Measurements from ENCODE around the gene ETFA. TPM values are rescaled to one million over a fixed set of nuclear protein-coding genes. Genes with fewer than 3 reads are reported as not detected.

Gene ETFA
- total RNA-seq, 1 experiment from 2014 or later = 157 TPM

DNA sequence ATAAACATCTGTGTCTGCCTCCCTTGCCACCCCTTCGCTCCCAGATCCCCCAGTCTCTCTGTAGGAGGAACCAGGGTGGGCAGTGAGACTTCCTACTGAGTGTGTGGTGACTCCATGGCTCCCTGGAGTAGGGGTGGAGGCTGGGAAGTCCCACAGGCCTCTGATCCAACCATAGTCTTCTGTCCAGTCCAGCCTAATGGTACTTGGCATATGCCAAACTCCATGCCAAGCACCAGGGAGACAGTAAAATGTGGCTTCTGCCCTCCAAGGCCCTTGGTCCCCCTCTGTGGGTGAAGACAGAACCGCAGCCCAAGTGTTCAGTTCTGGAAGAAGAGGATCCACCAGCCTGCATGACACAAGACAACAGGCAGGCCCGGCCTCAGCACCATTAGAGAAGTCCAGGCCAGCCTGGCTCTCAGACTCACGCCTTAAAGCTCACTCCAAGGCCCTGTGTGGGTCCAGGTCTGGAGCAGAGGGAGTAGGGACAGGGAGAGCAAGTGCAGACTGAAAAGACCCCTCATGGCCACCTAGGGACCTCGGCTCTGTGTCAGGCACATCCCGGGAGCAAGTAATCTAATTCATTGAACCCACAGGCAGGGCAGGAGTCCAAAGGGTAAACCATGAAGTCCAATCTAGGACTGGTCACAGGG, 112.7 kb downstream of the ETFA start:
- in situ Hi-C loops (cut with HindIII; ENCODE audit: low pct_unique_long_range_greater_than_20kb, low sequenced_read_pairs) = no loop called here
- no peak for DNase-seq (ENCODE audit: low read depth, low spot score)

DNA sequence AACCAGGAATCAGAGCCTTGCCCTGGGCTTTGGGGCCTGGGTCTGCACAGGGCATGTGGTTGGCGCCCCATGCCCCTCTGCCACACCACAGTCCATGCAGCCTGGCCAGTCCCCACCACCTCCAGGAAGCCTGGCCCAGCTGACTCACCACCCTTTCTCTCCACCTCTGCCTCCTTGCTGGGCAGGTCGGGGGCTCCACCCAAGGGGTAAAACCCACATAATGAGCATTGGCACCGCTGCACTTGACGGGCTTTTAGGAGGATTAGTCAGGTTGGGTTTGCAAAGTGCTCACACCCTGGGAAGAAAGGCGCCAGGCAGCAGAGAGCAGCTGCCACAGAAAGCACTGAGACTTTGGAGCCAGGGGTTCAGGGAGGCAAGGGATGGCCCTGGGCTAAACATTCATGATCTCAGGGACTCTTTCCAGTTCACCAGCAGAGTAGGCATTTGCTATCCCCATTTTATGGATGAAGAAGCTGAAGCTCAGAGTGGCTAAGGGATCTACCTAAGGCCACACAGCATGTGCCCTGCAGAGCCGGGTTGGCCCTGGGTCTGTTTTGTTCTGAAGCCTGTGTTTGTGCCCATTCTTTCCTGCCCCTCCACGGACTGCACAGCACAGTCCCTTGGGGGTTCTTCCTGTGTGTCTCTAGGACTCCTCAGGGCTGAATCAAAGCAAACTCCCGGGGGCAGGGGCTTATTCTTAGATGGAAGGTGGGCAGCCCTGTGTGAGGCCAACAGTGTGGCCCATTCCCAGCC, 113.4 kb downstream of the ETFA start:
- no peak for DNase-seq (ENCODE audit: low read depth, low spot score)
- in situ Hi-C loops (cut with HindIII; ENCODE audit: low pct_unique_long_range_greater_than_20kb, low sequenced_read_pairs) = no loop called here

DNA sequence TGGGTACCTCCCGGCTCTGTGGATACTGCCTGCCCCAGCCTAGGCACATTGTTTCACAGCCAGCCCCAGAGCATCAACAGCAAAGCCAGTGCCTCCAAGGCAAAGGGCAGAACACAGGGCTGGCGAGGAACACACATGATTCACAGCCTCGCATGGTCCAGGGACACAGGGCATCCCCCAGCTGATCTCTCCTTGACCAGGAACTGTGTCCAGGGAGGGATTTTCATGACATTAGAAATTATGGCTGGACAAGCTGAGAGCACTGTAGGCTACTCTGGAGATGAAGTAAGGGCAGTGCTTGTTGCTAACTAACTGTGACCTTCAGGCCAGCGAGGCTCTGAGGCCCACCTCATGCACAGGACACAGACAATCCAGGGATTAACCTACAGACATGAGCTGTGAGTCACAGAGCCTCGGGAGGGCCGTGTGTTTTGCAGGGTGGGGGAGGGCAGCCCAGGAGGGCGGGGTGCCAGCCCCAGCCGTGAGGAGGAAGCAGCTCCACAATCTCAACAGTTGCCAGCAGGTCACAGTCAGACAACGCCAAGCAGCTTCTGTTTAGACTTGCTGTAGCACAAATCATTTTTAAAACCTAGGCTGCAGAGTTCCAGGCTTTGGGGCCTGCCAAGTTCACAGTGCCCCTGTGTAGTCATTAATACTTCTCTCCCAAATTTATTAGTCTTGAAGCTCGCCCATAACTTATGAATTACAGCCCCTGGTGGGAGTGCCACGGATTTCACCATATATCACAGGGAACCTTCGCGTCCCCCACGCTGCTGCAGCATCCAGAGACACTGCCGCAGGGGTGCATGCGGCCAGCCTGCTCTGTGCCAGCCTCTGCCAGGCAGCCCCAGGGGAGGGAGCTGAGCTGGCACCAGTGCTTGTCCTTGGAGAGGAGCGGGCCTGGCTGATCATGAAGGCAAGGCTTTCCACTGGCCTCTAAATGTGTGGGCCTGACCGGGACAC, 114.7 kb downstream of the ETFA start:
- in situ Hi-C loops (cut with HindIII; ENCODE audit: low pct_unique_long_range_greater_than_20kb, low sequenced_read_pairs) = no loop called here
- DNase-seq (ENCODE audit: low read depth, low spot score) = peak; percentile 26

DNA sequence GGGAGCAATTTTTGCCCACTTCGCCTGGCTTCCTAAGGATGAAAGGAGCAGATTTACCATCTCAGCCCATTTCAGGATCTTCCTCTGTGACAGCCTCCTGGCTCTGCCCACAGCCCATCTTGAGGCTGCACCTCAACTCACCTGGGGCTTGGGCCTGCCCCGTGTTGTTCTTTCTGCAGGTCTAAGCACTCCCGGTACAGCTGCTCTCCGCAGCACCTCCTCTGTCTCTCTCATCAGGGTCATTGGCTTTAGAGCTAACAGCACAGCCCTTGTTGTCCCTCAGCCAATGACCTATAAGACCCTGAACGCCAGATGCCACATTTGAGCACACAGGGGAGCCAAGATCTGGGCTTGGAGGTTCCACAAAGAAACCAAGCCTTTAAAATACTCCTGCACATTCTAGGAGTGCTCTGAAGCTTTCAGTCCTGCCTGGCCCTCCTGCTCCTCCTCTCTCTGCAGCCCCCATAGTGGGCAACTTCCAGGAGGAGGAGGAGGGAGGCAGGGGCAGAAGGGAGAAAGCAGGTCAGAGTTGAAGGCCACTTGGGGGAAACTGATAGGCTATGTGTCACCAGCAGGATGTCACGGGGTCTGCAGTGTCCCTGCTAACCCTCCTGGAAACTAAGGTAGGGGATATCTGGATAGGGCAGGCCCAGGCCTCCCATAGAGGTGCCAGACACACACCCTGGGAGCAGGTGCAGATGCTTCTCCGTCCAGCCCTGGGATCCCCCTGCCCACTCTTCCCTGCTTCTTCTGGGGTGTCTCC, 115.6 kb downstream of the ETFA start:
- in situ Hi-C loops (cut with HindIII; ENCODE audit: low pct_unique_long_range_greater_than_20kb, low sequenced_read_pairs) = no loop called here
- no peak for DNase-seq (ENCODE audit: low read depth, low spot score)

DNA sequence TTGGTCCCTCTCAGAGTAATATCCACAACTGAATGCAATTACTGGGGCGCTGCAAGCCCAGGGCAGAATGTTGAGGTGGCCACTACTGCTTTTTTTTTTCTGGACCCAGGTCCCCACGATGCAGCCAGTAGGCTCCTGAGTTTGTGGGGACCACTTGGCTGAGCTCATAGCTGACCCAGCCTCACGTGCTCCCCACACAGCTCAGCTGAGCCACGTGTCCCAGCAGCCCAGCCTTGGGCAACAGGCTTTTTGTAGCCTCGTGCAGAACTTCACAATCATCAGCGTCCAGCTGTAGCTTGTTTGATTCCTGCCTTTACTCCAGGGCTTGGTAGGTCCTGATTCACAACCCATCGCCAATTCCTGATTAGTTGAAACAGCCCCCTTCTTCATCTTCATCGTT, 117.3 kb downstream of the ETFA start:
- in situ Hi-C loops (cut with HindIII; ENCODE audit: low pct_unique_long_range_greater_than_20kb, low sequenced_read_pairs) = no loop called here
- DNase-seq (ENCODE audit: low read depth, low spot score) = no peak

DNA sequence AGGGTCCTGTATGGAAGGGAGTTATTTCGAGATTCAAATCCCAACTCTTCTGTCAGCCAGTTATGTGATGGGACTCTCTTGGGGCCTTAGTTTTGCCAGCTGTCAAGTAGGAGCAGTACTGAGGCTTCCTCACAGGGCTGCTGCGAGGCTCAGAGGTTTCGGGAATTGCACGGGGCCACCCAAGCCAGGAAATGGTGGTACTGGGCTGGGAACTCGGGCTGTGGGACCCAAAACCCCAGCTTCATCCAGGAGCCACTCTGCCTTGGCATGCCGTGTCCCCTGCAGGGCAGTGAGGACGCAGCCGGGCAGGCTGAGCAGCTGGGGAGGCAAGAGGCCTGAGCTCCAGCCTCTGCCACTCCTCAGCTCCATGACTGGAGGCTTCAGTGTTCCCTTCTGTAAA, 118.6 kb downstream of the ETFA start:
- in situ Hi-C loops (cut with HindIII; ENCODE audit: low pct_unique_long_range_greater_than_20kb, low sequenced_read_pairs) = no loop called here

DNA sequence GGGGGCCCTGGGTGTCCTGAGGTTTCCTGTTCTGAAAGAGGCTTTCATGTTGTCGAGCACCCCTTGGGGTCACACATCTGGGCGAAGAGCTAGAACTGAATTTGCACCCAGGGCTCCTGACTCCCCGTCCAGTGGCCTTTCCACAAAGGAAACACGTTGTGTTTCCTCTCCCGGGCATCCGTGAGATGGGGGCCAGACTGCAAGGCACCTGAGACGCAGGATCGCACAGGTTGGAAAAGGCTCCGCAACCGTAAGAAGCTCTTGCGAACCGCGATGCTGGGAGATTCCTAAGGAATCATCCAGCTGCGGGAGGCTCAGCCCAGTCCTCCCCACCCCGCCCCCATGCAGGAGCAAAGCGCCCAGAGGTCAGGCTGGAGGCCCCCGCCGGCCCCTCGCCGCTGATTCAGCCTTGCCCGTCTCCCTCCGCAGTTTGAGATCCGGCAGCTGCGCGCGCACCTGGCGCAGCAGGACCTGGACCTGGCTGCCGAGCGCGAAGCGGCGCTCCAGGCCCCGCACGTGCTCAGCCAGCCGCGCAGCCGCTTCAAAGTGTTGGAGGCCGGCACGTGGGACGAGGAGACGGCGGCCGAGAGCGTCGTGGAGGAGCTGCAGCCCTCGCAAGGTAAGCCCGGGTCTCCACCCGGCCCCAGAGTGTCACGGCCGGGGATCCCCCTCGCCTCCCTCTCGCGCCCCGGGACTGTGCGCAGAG, 119.6 kb downstream of the ETFA start:
- in situ Hi-C loops (cut with HindIII; ENCODE audit: low pct_unique_long_range_greater_than_20kb, low sequenced_read_pairs) = no loop called here
- DNase-seq (ENCODE audit: low read depth, low spot score) = no peak

More for the DNA sequence above, 118.6 kb downstream of the ETFA start:
- DNase-seq (ENCODE audit: low read depth, low spot score) = no peak

DNA sequence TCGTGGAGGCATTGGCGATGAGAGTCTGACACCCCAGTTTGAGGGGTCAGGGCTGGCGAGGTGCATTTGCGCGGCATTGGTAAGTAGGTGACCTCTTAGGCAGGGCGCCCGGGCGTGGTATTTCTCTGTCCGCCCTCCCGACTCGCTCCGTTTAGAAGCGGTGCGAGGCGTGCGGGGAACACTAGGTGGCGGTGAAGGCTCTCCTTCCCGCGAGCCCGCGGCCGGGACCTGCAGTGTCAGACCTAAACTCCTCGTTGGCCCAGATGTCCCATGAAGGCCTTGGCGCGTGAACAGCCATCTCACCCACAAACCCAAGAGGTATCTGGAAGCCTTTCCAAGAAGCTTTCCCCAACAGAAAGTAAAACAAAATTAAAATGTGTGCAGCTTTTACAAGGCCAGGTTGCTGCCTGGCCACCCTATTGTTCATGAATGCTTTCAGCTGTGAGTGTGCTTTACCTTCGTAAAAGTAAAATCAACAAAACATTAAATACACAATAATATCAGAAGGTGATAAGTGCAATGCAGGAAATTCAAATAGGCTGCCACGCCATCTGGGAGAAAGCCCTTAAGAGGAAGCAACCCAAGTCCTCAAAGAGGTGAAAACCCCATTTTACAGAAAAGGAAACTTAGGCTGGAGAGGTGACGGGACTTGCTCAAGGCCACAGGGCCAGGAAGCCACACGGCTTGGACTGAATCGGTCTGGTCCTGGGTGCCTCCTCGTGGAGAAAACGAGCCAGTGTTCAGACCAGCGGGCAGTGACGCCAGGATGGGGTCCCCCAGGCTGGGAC, 120.3 kb downstream of the ETFA start:
- in situ Hi-C loops (cut with HindIII; ENCODE audit: low pct_unique_long_range_greater_than_20kb, low sequenced_read_pairs) = no loop called here
- DNase-seq (ENCODE audit: low read depth, low spot score) = peak; percentile 73

DNA sequence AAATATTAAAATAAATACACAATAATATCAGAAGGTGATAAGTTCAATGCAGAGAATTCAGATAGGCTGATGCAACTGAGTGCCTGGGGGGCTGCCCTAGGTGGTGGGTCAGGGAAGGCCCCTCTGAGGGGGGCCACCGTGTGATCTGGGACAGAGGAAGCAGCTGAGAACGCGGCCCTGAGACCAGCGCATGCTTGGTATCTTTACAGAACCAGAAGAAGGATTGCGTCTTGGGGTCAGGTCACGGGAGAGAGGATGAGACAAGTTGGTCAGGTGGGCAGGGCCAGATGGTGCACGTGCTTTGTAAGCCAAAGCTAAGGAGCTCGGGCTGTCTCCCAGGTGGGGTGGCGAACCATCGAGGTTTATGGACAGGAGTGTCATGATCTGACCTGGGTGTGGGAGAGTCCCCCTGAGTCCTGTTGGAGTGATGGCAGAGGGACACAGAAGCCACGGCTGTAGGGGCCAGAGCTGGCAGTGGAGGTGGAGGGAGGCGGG, 121.2 kb downstream of the ETFA start:
- in situ Hi-C loops (cut with HindIII; ENCODE audit: low pct_unique_long_range_greater_than_20kb, low sequenced_read_pairs) = no loop called here
- DNase-seq (ENCODE audit: low read depth, low spot score) = no peak

DNA sequence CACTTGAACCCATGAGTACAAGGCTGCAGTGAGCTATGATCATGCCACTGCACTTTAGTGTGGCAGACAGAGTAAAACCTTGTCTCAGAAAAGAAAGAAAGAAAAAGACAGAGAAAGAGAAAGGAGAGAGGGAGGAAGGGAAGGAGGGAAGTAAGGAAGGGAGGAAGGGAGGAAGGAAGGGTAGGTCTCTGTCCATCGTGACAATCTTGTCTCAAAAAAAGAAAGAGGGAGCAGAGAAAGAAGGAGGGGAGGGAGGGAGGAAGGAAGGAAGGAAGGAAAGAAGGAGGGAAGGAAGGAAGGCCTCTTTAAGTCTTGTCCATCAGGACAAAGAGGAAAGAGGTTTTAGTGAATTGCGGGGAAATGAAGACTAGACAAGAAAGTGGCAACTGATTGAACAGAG, 122.2 kb downstream of the ETFA start:
- in situ Hi-C loops (cut with HindIII; ENCODE audit: low pct_unique_long_range_greater_than_20kb, low sequenced_read_pairs) = no loop called here
- no peak for DNase-seq (ENCODE audit: low read depth, low spot score)

DNA sequence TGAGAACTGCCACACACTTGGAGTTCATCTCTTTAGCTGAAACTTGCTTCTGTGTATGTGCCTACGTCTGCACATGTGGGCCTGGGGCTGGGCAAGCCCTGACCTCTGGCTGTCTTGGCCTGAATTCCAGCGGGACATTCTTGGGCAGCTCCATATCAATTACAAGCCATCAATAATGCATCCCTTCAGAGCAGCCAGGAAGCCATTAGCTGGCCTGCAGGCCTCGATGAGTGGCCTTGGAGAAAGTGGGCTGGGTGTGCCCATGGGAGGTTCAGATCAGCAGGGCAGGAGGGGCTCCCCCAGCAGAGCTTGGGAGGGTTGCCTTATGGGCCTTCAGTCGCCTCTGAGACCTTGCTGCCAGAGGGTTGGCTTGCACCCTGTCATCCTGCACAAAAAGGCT, 124.1 kb downstream of the ETFA start:
- in situ Hi-C loops (cut with HindIII; ENCODE audit: low pct_unique_long_range_greater_than_20kb, low sequenced_read_pairs) = no loop called here
- no peak for DNase-seq (ENCODE audit: low read depth, low spot score)

DNA sequence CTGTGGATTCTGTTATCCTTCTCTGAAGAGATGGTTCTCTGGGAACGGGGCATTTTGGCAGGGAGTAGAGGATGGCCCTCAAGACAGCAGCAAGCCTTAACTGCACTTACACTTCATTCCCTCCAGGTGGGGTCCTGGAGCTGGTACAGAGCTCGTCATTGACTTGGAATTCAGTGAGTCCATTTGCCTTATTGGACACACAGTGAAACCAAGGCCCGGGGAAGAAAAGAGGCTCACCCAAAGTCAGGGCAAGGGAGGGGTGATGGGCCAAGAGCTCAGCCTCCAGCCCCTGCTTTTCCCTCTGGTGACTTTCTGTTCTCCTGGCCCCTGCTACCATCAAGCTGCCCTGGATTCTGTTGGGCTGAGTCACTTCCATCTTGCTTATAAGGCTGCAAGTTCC, 125.6 kb downstream of the ETFA start:
- DNase-seq (ENCODE audit: low read depth, low spot score) = peak; percentile 88
- in situ Hi-C loops (cut with HindIII; ENCODE audit: low pct_unique_long_range_greater_than_20kb, low sequenced_read_pairs) = no loop called here

DNA sequence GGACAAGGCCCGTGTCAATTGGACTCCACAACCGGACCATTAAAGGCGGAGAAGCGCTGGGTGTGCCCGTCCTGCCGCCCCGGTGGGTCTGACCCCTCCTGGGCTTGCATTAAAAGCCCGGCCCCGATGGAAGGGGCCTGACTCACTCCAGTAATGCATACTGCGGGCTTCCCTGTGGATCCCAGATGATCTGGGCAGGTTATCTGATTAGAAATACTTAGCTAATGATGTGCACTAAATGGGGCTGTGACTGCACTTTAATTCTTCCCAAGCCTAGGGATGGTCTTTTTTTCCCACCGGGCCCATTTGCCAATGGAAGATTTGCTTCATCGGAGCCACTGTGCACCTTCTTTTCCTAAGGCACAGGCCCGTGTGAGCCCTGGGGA, 126.6 kb downstream of the ETFA start:
- no peak for DNase-seq (ENCODE audit: low read depth, low spot score)
- in situ Hi-C loops (cut with HindIII; ENCODE audit: low pct_unique_long_range_greater_than_20kb, low sequenced_read_pairs) = no loop called here

DNA sequence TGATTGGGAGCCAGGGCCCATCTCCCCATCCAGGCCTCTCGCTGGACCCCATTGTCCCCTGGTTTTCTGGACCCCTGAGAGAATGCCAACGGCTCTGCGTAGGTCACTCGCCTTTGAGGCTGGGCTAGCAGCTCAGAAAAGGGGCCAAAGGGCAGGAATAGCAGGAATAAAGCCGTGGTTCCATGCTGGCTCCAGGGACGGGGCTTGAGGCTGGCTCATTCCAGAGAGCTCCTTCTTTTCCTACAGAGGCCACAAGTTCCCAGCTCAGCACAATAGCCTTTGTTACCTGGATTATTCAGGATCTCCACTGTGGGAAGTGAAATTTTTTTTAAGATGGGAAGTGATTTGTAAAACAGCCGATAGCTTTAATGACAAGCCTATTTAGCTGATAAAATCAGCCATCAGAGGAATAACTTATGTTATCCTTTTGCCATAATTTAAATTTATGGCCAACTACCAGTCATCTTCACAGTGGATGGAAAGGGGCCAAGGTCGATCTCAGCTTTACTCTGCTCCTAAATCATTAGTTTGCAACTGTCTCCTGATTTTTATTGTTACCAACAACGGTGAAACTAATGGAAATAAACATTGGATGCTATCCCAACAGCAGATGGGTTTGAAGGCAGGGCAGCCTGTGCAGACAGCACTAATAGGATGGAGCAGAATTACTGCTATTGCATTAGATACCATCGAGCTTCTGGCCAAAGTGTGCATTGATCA, 127.2 kb downstream of the ETFA start:
- in situ Hi-C loops (cut with HindIII; ENCODE audit: low pct_unique_long_range_greater_than_20kb, low sequenced_read_pairs) = no loop called here

DNA sequence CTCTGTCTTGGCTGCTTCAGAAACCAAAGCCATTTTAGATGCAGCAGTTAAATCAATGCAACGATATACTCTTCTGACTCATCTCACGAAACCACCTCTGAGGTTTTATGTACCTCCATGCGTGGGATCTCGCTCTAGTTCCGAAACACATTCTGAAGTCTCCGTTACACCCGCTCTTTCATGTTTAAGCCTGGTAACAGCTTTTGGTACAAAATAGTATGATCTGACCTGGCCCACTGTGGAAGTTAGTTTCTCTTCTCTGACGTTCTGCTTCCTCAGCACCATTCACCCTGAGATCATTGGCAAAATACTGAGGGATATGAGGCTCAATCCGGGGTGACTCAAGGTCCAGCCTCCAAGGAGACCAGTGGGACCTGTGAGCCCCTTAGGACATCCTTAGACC, 129.6 kb downstream of the ETFA start:
- in situ Hi-C loops (cut with HindIII; ENCODE audit: low pct_unique_long_range_greater_than_20kb, low sequenced_read_pairs) = no loop called here
- no peak for DNase-seq (ENCODE audit: low read depth, low spot score)

More for the DNA sequence above, 127.2 kb downstream of the ETFA start:
- DNase-seq (ENCODE audit: low read depth, low spot score) = no peak

DNA sequence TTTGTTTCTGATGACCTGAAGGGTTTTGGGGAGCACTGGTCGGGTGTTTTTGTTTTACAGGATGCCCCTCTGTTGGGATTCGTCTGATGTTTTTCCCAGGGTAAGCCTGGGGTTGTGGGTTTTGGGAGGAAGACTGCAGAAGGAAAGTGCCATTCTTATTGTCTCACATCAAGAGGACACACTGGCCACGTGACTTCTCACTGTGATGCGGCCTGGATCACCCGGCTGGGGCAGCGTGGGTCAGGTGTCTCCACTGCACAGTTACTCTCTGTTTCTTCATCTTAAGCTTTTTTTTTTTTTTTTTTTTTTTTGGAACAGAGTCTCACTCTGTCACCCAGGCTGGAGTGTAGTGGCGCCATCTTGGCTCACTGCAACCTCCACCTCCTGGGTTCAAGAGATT, 130.9 kb downstream of the ETFA start:
- in situ Hi-C loops (cut with HindIII; ENCODE audit: low pct_unique_long_range_greater_than_20kb, low sequenced_read_pairs) = no loop called here
- peak; percentile 39 for DNase-seq (ENCODE audit: low read depth, low spot score)

All from SK-MEL-5 (cell line).